M059J (cell line): ENCODE measurements around the gene ZNF467. TPM values are rescaled to one million over a fixed set of nuclear protein-coding genes. Genes with fewer than 3 reads are reported as not detected.

Experiments
- DNase-seq: peaks from one replicate; pipeline ENCODE4 v3.0.0-alpha.2; 2012; ENCODE audit warnings: low read depth
- total RNA-seq: library from RNA; depleted of rRNA; stranded (reverse); fragments of >200 nt; shearing (Covaris generic); gene quantifications from 2 replicates; pipeline ENCODE4 v1.2.3, GENCODE V29; 2014; rRNA removed

ZNF467 gene, protein sequence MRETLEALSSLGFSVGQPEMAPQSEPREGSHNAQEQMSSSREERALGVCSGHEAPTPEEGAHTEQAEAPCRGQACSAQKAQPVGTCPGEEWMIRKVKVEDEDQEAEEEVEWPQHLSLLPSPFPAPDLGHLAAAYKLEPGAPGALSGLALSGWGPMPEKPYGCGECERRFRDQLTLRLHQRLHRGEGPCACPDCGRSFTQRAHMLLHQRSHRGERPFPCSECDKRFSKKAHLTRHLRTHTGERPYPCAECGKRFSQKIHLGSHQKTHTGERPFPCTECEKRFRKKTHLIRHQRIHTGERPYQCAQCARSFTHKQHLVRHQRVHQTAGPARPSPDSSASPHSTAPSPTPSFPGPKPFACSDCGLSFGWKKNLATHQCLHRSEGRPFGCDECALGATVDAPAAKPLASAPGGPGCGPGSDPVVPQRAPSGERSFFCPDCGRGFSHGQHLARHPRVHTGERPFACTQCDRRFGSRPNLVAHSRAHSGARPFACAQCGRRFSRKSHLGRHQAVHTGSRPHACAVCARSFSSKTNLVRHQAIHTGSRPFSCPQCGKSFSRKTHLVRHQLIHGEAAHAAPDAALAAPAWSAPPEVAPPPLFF
- 0.96 TPM in 1 of 2 replicates, not detected in the other for total RNA-seq

DNA sequence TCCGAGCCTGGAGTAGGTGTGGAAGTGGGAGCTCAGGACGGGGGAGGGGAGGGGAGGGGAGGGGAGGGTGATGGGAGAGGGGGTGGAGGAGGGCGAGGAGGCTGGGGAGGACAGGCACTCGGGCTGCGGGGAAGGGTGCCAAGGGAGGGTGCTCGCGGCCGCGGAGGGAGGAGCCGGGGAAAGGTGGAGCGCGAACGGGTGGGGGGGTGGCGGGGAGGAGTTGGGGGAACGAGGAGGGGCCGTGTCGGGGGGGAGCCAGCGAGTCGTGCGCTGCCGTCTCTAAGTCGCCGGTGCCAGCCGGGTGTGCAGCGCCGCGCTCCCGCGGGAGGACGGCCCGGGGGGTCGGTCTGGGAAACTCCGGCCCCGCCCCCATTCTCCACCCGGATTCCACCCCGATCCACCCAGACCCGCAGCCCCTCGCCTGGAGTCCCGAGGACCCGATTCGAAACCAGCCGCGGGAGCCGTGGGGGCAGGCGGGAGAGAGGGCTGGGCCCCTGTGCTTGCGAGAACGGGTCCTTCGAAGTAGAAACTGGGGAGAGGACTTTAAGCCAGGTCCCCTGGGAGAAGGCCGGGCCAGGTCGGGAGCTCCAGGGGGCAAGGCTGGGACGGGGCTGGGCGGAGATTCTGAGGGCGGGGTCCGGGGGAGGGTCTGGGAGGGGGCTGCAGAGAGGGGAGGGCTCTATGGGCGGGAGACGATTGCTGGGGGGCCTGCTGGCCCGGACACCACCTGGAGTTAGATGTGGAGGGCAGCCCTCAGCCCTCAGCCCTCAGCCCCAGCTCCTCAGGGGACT, at the start of gene ZNF467:
Gene ZNF467 (minus strand): TSS at position 143 of the 791 bp plus-strand sequence. CDS start 2,556 bp downstream, outside the sequence.
- DNase-seq: peak; percentile 11

DNA sequence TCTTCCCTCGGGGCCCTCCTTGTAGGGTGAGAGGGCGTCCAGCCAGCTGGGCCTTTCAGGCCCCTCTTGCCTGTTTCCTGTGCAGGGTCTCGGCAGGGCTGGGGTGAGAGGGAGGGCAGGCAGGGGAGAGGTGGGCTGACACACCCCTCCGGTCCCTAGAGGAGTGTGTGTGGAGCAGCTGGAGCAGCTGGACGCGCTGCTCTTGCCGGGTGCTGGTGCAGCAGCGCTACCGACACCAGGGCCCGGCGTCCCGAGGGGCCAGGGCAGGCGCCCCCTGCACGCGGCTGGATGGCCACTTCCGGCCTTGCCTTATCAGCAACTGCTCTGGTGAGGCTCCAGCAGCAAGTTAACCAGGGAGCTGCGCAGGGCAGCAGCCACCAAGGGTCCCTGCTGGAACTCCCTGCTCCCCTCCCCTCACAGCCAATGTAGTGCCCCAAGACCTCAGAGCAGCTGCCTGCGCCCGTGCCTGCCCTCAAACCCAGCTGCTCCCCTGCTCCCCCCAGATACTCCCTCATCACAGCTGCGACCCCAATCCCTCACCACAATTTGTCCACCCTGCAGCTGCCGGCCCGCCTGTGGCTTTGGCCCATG, 49.1 kb upstream of the ZNF467 start:
- DNase-seq: no peak

DNA sequence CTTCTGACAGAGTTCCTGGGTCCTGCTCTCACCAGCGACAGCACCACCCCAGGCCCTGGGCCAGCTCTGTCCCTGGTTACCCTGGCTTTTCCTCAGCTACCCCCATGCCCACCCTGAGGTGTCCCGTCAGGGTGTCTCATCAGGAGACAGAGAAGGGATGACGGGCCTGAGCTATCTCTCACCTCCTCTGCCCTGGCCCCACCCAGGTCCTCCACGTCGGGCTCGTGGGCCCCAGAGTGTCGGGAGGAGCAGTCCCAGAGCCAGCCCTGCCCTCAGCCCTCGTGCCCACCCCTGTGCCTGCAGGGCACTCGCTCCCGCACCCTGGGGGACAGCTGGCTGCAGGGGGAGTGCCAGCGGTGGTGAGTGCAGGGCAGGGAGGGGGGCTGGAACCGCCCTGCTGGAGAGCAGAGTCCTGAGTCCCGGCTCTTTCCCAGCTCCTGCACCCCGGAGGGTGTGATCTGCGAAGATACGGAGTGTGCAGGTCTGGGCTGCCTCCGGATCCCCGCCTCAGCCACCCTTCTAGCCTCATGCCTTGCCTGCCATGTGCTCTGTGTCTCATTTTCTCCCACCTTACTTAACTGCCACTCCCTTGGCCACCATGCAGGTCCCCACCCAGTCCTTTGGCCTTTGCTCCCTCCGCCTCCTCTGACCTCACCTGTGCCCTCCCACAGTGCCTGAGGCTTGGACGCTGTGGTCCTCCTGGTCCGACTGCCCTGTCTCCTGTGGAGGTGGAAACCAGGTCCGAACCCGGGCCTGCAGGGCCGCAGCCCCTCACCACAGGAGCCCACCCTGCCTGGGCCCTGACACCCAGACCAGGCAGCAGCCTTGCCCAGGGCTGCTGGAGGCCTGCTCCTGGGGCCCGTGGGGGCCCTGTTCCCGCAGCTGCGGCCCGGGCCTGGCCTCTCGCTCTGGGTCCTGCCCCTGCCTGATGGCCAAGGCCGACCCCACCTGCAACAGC, 48.1 kb upstream of the ZNF467 start:
- no peak for DNase-seq

DNA sequence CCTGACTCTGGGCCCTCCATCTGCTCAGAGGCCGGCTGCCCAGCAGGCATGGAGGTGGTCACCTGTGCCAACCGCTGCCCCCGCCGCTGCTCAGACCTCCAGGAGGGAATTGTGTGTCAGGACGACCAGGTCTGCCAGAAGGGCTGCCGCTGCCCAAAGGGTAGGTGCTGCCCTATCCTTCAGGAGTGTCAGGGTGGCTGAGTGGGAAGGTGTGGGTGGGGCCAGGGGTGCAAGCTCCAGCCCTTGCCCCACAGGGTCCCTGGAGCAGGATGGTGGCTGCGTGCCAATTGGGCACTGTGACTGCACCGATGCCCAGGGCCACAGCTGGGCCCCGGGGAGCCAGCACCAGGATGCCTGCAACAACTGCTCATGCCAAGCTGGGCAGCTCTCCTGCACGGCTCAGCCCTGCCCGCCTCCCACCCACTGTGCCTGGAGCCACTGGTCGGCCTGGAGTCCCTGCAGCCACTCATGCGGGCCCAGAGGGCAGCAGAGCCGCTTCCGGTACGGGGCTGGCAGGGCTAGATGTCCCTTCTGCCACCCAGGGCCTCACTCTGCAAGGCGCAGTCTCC, 47.3 kb upstream of the ZNF467 start:
- DNase-seq: peak; percentile 17

DNA sequence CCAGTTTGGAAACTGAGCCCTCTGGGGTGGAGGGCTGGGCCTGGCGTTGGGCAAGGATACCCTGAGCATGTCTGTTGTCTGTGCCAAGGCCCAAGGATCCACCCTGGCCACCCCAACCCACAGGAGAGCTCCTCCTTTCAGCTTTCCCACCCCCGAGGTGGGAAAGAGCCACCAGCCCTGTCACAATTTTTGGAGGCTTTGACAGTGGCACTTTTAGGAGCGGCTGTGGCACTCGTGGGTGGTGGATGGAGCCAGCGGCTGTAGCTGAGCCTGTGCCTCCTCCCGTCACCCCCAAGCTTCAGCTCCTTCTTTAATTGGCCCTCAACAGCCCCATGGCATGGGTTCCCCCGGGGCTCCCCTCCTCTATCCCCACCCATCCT, 46.6 kb upstream of the ZNF467 start:
- no peak for DNase-seq

DNA sequence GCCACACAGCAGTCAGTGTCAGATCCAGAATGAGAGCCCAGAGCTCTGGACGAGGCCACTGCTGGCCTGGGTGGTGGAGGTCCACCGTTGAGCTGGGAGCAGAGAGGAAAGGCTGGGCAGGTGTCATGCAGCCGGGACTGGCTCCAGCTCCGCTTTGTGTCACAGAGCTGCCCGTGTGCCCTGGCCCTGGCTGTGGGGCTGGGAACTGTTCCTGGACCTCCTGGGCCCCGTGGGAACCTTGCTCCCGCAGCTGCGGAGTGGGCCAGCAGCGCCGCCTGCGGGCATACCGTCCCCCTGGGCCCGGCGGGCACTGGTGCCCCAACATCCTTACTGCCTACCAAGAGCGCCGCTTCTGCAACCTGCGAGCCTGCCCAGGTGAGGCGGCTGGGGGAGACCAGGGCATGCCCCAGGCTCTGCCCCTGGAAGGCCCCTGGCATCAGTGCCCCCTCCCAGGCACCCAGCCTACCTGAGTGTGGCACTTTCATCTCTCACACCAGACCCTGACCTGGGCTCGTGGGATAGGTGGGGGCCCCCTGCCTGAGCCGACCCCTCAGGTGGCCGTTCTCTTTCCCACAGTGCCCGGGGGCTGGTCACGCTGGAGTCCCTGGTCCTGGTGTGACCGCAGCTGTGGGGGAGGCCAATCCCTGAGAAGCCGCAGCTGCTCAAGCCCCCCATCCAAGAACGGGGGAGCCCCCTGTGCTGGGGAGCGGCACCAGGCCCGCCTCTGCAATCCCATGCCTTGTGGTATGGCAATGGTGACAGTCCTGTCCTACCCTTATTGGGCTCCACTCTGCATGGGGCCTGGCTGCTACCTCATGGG, 46.0 kb upstream of the ZNF467 start:
- DNase-seq: no peak

DNA sequence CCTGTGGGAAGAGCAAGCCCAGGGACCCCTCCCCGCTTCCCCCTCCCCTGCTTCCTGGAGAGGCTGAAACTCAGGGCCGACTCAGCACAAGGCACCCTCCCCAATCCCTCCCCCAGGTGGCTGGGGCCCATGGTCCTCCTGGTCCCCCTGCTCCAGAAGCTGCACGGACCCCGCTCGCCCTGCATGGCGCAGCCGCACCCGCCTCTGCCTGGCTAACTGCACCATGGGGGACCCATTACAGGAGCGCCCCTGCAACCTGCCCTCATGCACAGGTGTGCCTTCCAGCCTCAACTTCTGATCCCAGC, 45.1 kb upstream of the ZNF467 start:
- no peak for DNase-seq

DNA sequence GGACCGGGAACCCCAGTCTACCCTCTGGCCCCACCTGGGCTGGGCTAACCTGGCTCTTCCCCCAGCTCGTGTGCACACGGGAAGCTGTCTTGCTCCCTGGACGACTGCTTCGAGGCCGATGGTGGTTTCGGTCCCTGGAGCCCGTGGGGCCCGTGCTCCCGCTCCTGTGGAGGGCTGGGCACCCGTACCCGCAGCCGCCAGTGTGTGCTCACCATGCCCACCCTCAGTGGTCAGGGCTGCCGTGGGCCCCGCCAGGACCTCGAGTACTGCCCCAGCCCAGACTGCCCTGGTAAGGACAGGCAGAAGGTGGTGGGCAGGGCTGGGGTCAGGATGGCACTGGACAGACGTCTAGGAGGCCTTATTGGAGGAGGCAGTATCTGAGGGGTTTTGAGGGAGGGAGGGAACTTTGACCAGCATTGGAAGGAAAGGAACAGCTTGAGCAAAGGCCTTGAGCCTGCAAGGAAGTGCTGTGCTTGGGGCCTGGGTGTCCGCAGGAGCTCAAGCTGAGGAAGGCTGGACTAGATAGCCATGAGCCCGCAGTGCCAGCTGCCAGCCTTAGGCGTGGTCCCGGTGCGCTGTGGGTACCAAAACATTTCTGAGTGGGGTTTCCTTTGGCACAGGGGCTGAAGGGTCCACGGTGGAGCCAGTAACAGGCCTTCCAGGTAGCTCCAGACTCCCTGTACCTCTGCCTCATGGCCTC, 44.6 kb upstream of the ZNF467 start:
- DNase-seq: no peak

DNA sequence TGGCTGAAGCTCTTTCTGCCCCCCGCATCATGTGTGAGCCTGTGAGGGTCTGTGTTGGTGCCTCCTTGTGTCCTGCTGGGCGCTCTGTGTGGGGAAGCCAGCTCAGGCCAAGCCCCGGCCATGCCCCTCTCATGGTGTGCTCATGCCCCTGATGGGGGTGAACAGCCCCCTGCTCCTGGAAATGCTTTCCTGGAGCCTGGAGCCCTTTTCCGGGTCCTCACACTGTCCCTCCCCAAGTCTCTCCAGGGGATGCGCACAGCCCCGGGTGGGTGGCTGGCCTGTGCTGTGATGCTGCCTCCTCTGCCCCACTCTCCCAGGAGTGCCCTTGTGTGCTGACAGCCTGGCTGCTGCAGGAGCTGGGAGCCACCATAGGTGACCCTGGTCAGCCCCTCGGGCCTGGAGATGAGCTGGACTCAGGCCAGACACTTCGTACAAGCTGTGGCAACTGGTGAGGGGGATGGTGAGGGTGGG, 43.9 kb upstream of the ZNF467 start:
- no peak for DNase-seq

DNA sequence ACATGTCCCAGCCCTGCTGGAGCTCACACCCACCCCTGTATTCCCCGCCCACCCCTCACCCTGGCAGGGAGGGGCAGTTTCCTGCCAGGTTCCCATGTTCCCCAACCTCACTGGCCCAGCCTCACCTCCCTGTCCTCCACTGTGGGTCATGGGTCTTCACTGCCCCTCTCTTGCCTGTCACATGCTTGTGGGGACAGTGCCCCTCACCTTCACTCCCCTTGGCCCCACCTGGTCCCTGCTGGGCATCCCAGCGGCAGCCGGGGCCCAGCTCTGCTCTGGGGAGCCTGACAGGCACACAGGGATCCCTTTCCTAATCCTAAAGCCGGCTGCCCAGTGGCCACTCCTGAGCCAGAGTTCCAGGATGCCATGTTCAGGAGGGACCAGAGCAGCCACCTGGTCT, 43.4 kb upstream of the ZNF467 start:
- DNase-seq: no peak

DNA sequence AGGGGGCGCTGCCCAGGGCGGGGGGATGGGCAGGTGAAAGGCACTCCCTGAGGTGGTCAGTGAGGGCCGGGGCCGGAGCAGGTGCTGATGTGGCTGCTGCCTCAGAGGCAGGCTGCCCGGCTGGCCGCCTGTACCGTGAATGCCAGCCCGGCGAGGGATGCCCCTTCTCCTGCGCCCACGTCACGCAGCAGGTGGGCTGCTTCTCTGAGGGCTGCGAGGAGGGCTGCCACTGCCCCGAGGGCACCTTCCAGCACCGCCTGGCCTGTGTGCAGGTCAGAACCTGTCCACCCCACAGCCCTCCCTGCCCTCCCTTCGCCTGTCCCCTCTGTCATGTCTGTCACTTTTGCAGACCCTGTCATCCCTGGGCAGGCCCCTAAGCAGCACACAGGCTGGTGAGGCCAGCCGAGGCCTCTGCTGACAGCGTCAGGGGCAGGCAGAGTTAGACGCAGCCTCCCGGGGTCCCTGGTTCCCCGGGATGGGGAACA, 42.9 kb upstream of the ZNF467 start:
- no peak for DNase-seq

DNA sequence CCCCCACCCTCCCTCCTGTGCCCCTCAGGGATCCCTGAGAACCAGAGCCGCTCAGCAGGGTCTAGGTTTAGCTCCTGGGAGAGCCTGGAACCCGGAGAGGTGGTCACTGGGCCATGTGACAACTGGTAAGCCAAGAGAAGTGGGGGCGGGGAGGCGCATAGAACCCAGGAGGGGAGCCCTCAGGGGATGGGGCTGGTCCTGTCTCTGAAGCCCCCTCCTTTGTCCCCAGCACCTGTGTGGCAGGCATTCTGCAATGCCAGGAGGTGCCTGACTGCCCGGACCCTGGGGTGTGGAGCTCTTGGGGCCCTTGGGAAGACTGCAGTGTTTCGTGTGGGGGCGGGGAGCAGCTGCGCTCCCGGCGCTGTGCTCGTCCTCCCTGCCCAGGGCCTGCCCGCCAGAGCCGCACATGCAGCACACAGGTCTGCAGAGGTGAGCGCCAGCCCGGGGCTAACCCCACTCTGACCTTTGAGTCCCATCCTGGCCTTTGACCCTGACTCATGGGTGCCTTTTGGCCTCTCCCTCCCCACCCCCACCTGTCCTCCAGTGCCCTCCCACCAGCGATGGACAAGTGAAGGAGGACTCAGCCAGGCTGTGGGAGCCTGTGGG, 42.4 kb upstream of the ZNF467 start:
- no peak for DNase-seq

DNA sequence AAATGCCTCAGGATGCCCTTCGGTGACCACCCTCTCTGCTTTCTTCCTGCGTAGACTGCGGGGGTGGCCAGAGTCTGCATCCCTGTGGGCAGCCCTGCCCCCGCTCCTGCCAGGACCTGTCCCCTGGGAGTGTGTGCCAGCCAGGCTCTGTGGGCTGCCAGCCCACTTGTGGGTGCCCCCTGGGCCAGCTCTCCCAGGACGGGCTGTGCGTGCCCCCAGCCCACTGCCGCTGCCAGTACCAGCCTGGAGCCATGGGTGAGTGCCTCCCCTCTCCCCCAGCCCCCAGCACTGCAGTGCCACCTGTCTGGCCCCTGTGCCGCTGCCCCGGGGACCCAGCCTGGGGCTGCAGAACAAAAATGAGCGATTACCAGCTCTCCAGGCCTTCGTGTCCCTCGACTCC, 41.7 kb upstream of the ZNF467 start:
- DNase-seq: no peak

DNA sequence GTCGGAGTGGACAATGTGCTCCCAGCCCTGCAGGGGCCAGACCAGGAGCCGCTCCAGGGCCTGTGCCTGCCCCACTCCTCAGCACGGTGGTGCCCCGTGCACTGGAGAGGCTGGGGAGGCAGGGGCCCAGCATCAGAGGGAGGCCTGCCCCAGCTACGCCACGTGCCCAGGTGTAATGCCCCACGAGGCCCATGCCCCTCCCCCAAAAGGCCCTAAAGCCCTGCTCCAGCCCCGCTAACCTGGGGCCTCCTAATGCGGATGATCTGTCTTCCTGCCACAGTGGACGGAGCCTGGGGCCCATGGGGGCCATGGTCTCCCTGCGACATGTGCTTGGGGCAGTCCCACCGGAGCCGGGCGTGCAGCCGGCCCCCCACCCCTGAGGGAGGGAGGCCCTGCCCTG, 41.1 kb upstream of the ZNF467 start:
- no peak for DNase-seq

DNA sequence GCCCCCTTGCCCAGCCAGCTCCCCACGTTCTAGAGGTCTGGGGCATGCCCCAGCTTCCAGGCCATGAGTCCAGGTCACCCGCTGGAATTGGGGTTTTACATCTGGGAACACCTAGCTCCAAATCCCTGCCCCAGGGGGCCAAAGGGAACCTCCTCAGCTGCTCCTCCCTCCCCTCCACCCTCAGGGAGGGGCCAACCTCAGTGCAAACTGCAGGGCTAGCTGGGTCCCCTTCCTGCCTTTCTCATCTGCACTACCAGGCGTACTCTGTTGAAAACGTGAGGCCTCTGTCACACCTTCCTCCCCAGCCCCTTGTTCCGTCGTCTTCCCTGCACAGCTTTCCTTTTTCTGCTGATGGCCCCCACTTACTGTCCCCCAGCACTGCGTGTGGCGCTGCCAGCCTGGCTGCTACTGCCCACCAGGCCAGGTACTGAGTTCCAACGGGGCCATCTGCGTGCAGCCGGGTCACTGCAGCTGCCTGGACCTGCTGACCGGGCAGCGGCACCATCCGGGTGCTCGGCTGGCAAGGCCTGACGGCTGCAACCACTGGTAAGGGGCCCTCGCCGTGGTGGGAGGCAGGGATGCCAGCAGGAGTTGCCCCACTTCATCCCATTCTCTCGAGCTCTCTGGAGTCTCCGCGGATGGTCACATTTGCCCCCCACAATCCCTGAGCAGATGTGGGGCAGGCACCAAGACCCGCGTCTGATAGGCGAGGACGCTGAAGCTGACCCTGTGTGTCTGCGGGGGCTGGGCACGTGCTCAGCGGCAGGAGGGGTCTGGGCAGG, 40.1 kb upstream of the ZNF467 start:
- no peak for DNase-seq

DNA sequence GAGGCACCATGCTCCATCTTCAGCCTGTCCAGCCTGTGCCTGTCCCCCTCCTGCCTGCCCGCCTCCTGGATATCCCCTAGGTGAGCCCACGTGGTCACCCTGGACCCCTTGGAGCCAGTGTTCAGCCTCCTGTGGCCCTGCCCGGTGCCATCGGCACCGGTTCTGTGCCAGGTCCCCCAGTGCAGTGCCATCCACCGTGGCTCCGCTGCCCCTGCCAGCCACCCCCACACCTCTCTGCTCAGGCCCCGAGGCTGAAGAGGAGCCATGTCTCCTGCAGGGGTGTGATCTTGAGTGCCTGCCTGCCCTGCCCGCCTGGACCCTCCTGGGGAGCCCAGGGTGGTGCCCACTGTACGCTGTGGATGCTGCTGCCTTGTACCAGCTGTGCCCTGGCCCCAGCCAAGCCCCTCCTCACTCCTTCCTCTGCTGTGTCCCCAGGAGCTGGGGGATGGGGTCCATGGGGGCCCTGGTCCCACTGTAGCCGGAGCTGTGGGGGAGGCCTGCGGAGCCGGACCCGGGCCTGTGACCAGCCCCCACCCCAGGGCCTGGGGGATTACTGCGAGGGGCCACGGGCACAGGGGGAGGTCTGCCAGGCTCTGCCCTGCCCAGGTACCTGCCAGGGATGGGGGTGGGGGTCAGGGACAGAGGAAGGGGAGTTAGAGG, 38.6 kb upstream of the ZNF467 start:
- DNase-seq: no peak

DNA sequence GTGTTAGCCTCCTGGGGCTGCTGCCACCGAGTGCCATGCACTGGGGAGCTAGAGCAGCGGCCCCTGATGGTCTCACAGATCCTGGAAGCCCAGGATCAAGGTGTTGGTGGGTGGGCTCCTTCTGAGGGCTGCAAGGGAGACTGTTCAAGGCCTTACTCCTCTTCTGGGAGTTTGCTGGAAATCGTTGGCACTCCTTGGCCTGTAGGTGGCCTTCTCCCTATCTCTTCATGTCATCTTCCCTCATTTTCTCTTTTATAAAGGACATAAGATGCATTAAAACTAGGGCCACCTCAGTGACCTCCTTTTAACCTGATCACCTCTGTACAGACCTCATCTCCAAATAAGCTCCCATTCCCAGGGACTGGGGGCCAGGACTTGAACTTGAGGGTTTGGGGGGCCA, 37.8 kb upstream of the ZNF467 start:
- peak; percentile 25 for DNase-seq
